Gastroesophageal sphincter (tissue), 2 donors: ENCODE data around the gene ADGRL2.

ENCODE experiments used
- EP300 ChIP-seq: sonication (generic); formaldehyde crosslinking; IDR thresholded peaks from one replicate; pipeline ENCODE4 v1.6.1; 2017; ENCODE audit warnings: antibody characterized with exemption, mild to moderate bottlenecking
- POLR2A ChIP-seq, 2 donors: fragments of 450-650 bp; IDR thresholded peaks; one replicate each; pipeline ENCODE4 v1.6.1; 2017; ENCODE audit warnings: antibody characterized with exemption in 2 of 2, mild to moderate bottlenecking in 2 of 2, moderate library complexity in 1 of 2
- POLR2AphosphoS5 ChIP-seq: sonication (generic); formaldehyde crosslinking; IDR thresholded peaks from one replicate; pipeline ENCODE4 v1.6.1; 2017; ENCODE audit warnings: antibody characterized with exemption

GRCh38 chr1:81874461-81874860, 73.7 kb downstream of the ADGRL2 start:
- TF ChIP-seq POLR2AphosphoS5 (no peak), POLR2A (IDR thresholded peaks at IDR 0.05) (no peak), EP300 (no peak)
